ENCODE data around the gene TIMM10.

Gene TIMM10

DNA sequence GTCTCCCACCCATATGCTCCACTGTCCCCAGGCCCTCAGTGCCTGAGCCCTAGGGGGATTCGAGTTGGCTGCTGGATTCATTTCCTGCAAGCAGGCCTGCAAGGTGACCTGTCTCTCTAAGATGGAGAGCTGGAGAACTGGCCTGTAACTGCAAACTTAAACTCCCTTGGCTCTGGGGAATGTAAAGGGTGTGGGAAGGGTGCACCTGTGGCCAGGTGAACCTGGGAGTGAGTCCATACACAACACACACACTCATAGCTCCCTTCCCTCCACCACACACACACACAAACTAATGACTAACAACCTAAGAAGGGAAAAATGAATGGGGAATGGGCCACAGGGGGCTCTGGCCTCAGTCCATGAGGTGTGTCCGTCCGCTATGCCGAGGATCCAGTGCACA lies 21.4 kb upstream of the TIMM10 start:
- TF ChIP-seq, protein P1, sequence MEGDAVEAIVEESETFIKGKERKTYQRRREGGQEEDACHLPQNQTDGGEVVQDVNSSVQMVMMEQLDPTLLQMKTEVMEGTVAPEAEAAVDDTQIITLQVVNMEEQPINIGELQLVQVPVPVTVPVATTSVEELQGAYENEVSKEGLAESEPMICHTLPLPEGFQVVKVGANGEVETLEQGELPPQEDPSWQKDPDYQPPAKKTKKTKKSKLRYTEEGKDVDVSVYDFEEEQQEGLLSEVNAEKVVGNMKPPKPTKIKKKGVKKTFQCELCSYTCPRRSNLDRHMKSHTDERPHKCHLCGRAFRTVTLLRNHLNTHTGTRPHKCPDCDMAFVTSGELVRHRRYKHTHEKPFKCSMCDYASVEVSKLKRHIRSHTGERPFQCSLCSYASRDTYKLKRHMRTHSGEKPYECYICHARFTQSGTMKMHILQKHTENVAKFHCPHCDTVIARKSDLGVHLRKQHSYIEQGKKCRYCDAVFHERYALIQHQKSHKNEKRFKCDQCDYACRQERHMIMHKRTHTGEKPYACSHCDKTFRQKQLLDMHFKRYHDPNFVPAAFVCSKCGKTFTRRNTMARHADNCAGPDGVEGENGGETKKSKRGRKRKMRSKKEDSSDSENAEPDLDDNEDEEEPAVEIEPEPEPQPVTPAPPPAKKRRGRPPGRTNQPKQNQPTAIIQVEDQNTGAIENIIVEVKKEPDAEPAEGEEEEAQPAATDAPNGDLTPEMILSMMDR (IDR thresholded peaks at IDR 0.05; ENCODE audit: control insufficient read depth, insufficient read depth, low read depth, low read length, missing control alignments) = no peak
- no peak overlapping the region for H3K4me3 ChIP-seq (ENCODE audit: control insufficient read depth, low read depth, low read length)

DNA sequence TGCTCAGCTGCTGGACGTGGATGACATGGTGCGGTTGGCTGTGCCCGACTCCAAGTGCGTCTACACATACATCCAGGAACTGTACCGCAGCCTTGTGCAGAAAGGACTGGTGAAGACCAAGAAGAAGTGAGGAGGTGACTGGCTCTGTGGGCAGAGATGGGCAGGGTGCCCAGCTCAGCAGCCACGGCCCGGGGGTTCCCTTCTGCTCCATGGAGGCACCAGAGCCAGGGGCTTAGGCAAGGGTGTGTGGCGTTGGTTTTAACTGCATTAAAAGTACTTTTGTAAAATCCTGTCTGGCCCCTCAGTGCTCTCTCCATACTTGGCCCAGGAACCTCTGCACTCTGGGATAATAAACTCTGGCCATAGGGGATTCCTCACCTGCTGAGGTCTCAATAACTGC lies 19.4 kb upstream of the TIMM10 start:
- no peak for DNase-seq (ENCODE audit: low read depth)
- H3K4me3 ChIP-seq (ENCODE audit: control insufficient read depth, low read depth, low read length) = no peak overlapping the region
- TF ChIP-seq, protein P1 (IDR thresholded peaks at IDR 0.05; ENCODE audit: control insufficient read depth, insufficient read depth, low read depth, low read length, missing control alignments) = no peak

More for the DNA sequence above, 21.4 kb upstream of the TIMM10 start:
- DNase-seq (ENCODE audit: low read depth) = no peak

DNA sequence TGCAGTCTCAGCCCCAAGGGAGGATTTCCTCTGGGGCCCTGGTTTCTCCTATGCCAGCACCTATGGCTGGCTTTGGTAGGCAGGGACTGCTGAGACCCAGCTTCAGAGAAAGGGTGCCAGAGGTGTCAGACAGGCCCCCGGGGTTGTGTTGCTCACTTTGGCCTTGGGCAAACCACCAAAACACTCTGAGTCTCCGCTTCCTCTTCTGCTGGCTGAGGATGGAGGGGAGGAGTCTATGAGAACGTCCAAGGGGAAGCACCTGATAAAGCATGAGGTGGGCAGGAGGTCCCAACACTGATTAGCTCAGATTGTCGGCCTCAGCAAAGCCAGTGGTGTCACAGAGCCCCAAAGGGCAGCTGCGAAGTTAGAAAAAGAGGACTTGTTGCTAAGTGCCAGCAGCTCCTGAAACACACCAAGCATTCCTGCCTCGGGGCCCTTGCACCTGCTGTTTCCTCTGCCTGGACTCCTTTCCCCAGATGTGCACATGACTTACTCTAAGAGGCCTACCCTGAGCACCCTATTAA lies 17.4 kb upstream of the TIMM10 start:
- no peak overlapping the region for H3K4me3 ChIP-seq (ENCODE audit: control insufficient read depth, low read depth, low read length)

DNA sequence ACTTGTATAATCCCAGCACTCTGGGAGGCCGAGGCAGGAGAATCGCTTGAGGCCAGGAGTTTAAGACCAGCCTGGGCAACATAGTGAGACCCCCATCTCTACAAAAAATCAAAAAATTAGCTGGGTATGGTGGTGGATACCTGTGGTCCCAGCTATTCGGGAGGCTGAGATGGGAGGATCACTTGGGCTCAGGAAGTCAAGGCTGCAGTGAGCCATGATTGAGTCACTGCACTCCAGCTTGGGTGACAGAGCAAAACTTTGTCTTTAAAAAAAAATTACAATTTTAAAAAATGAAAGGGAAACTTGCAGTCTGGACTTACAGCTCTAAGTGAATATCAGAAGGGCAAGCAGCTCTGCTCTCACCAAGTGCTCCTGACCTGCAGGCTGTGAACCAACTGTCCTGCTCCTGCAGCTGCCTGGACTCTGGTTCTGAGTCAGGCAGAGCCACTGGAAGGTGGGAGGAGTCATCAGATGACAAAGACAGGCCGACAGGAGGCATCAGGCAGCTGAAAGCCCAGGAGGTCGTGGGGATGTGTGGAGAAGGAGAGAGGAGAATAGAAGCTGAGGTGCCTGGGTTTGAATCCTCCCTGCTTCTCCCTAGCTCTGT lies 16.4 kb upstream of the TIMM10 start:
- DNase-seq (ENCODE audit: low read depth) = no peak
- TF ChIP-seq, protein P1 (IDR thresholded peaks at IDR 0.05; ENCODE audit: control insufficient read depth, insufficient read depth, low read depth, low read length, missing control alignments) = peak; percentile 22
- H3K4me3 ChIP-seq (ENCODE audit: control insufficient read depth, low read depth, low read length) = no peak overlapping the region

More for the DNA sequence above, 17.4 kb upstream of the TIMM10 start:
- DNase-seq (ENCODE audit: low read depth) = no peak
- TF ChIP-seq, protein P1 (IDR thresholded peaks at IDR 0.05; ENCODE audit: control insufficient read depth, insufficient read depth, low read depth, low read length, missing control alignments) = no peak

DNA sequence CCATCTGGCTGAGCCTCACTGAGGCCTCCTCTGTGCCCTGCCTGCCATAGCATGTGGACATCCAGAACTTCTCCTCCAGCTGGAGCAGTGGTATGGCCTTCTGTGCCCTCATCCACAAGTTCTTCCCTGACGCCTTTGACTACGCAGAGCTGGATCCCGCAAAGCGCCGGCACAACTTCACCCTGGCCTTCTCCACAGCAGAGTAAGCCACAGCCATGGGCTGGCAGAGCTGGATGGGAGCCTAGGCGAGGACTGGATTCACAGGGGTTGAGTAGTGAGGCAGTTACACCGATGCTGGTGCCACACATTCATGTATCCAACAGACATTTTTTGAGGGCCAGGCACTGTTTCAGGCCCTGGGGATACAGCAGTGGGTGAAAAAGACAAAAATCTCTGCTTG lies 15.9 kb upstream of the TIMM10 start:
- no peak overlapping the region for H3K4me3 ChIP-seq (ENCODE audit: control insufficient read depth, low read depth, low read length)
- DNase-seq (ENCODE audit: low read depth) = no peak
- TF ChIP-seq, protein P1 (IDR thresholded peaks at IDR 0.05; ENCODE audit: control insufficient read depth, insufficient read depth, low read depth, low read length, missing control alignments) = no peak

DNA sequence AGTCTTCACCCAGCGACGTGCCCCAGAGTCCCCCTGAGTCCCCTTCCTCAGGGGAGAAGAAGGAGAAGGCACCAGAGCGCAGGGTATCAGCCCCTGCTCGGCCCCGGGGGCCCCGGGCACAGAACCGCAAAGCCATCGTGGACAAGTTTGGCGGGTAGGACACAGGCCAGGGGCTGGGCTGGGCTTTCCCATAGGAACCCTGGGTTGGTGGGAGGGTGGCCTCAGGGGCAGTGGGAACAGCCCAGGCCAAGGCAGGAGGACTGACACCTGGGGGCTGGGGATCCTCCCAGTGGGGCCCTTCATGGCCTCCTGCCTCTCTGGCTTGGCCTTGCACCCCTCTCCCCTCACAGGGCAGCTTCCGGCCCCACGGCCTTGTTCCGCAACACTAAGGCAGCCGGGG lies 15.3 kb upstream of the TIMM10 start:
- TF ChIP-seq, protein P1 (IDR thresholded peaks at IDR 0.05; ENCODE audit: control insufficient read depth, insufficient read depth, low read depth, low read length, missing control alignments) = no peak

More for the DNA sequence above, 15.3 kb upstream of the TIMM10 start:
- H3K4me3 ChIP-seq (ENCODE audit: control insufficient read depth, low read depth, low read length) = no peak overlapping the region
- DNase-seq (ENCODE audit: low read depth) = no peak

All from AG09309 (cell line).